GM19395 (cell line): Measurements from ENCODE around the gene KRTAP12-3.
"Not testable (repeated sequence)": the region's sequence is repeated elsewhere in the genome, so short reads cannot be mapped to it uniquely, and the experiment has no call there.

Experiments
- ATAC-seq: cut with Tn5 transposase; IDR thresholded peaks from one replicate; pipeline ENCODE4 v1.9.1; 2021; ENCODE audit warnings: mild to moderate bottlenecking, moderate library complexity; ENCODE audit not compliant: unreplicated experiment

Gene KRTAP12-3

GRCh38 chr21:44657635-44658540 is at the start of gene KRTAP12-3:
Gene KRTAP12-3, plus strand, starts transcription at chr21:44657932. Its CDS starts 48 bp downstream, at chr21:44657980.
- no peak for ATAC-seq

GRCh38 chr21:44609193-44609592 is 48.5 kb upstream of the KRTAP12-3 start:
- ATAC-seq: no peak

- not testable (repeated sequence) for ATAC-seq
These were observed 47.4 kb upstream of the KRTAP12-3 start for GRCh38 chr21:44610157-44610843.

- ATAC-seq: no peak
These were observed 46.2 kb upstream of the KRTAP12-3 start for GRCh38 chr21:44611551-44611950.

GRCh38 chr21:44612029-44612486 is 45.7 kb upstream of the KRTAP12-3 start, which contains the start of gene KRTAP10-8:
Gene KRTAP10-8, plus strand, starts transcription at chr21:44612079. Its CDS starts 22 bp downstream, at chr21:44612101.
- no peak for ATAC-seq

GRCh38 chr21:44612669-44613229 is 45.0 kb upstream of the KRTAP12-3 start:
- no peak for ATAC-seq

GRCh38 chr21:44613386-44614155 is 44.2 kb upstream of the KRTAP12-3 start:
- no peak for ATAC-seq

GRCh38 chr21:44614161-44614631 is 43.5 kb upstream of the KRTAP12-3 start:
- ATAC-seq: no peak

GRCh38 chr21:44614961-44615391 is 42.8 kb upstream of the KRTAP12-3 start:
- no peak for ATAC-seq

- no peak for ATAC-seq
These were observed 42.3 kb upstream of the KRTAP12-3 start for GRCh38 chr21:44615466-44615865.

GRCh38 chr21:44615911-44616590 is 41.7 kb upstream of the KRTAP12-3 start:
- ATAC-seq: no peak

GRCh38 chr21:44616591-44616926 is 41.2 kb upstream of the KRTAP12-3 start:
- no peak for ATAC-seq

- ATAC-seq: no peak
These were observed 40.6 kb upstream of the KRTAP12-3 start for GRCh38 chr21:44617071-44617501.

GRCh38 chr21:44618504-44618903 is 39.2 kb upstream of the KRTAP12-3 start:
- no peak for ATAC-seq

- ATAC-seq: no peak
These were observed 38.8 kb upstream of the KRTAP12-3 start for GRCh38 chr21:44618909-44619308.

GRCh38 chr21:44619886-44620285 is 37.8 kb upstream of the KRTAP12-3 start:
- ATAC-seq: no peak

- ATAC-seq: no peak
These were observed 34.2 kb upstream of the KRTAP12-3 start for GRCh38 chr21:44623575-44623974.

GRCh38 chr21:44625756-44626155 is 32.0 kb upstream of the KRTAP12-3 start:
- ATAC-seq: no peak

GRCh38 chr21:44626262-44626661 is 31.5 kb upstream of the KRTAP12-3 start:
- ATAC-seq: no peak

- no peak for ATAC-seq
These were observed 31.0 kb upstream of the KRTAP12-3 start, which contains the start of gene KRTAP10-9 for GRCh38 chr21:44626673-44627143. Gene KRTAP10-9, plus strand, starts transcription at chr21:44627093. Its CDS starts 79 bp downstream, at chr21:44627172.
